Coronary artery (tissue), 2 donors: Measurements from ENCODE around the gene MAD1L1.

ENCODE experiments used
- DNase-seq: peaks from one replicate; pipeline ENCODE4 v3.0.0-alpha.2; 2017; ENCODE audit warnings: low spot score
- H3K27ac ChIP-seq, 2 donors: fragments of 200-600 bp; sonication (generic); one replicate each; pipeline ENCODE4 v1.5.1; 2016 to 2019
- H3K4me3 ChIP-seq: fragments of 200-600 bp; sonication (generic); 2 replicates; pipeline ENCODE4 v1.5.1; 2016; ENCODE audit warnings: mild to moderate bottlenecking, moderate library complexity
- TF ChIP-seq, protein P1 (sequence below): fragments of 200-600 bp; sonication (generic); IDR thresholded peaks from one replicate; pipeline ENCODE4 v1.5.1; 2019; ENCODE audit warnings: antibody characterized with exemption

The MAD1L1 gene

DNA sequence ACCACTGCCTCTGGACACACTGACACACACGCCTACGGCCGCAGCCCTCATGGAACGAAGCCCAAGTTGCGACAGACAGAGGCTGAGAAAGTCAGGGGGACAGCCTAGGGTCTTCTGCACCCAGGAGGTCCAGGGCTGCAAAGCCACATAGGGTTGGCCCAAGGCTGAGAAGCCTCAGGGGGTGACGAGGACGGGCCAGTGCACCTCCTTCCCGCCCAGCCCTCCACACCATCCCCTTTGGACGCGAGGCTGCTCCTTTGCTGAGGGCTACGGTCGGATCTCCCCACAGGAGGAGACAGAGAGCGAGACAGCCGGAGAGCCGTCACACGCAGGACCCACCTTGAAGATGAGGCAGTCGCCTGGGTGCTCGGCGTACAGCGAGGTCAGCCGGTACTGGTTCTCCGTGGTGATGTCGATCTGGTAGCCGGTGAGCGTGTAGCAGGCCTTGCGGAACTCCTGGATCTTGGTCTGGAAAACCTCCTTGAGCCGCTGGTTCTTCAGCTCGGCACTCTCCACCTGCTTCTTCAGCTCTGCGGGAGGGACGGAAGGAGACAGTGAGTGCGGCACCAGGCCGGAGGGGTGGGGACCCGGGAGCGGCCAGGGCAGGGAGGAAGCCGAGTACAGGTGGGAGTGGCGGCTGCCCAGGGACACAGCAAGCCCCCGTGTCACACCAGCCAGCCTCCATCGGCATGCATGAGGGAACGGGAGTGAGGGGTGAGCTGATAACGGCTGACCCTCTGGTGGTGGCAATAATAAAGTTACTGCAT lies 334.7 kb downstream of the MAD1L1 start:
- H3K4me3 ChIP-seq: no peak overlapping the region
- TF ChIP-seq, protein P1, sequence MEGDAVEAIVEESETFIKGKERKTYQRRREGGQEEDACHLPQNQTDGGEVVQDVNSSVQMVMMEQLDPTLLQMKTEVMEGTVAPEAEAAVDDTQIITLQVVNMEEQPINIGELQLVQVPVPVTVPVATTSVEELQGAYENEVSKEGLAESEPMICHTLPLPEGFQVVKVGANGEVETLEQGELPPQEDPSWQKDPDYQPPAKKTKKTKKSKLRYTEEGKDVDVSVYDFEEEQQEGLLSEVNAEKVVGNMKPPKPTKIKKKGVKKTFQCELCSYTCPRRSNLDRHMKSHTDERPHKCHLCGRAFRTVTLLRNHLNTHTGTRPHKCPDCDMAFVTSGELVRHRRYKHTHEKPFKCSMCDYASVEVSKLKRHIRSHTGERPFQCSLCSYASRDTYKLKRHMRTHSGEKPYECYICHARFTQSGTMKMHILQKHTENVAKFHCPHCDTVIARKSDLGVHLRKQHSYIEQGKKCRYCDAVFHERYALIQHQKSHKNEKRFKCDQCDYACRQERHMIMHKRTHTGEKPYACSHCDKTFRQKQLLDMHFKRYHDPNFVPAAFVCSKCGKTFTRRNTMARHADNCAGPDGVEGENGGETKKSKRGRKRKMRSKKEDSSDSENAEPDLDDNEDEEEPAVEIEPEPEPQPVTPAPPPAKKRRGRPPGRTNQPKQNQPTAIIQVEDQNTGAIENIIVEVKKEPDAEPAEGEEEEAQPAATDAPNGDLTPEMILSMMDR: no peak
- no peak overlapping the region for H3K27ac ChIP-seq
- no peak for DNase-seq

DNA sequence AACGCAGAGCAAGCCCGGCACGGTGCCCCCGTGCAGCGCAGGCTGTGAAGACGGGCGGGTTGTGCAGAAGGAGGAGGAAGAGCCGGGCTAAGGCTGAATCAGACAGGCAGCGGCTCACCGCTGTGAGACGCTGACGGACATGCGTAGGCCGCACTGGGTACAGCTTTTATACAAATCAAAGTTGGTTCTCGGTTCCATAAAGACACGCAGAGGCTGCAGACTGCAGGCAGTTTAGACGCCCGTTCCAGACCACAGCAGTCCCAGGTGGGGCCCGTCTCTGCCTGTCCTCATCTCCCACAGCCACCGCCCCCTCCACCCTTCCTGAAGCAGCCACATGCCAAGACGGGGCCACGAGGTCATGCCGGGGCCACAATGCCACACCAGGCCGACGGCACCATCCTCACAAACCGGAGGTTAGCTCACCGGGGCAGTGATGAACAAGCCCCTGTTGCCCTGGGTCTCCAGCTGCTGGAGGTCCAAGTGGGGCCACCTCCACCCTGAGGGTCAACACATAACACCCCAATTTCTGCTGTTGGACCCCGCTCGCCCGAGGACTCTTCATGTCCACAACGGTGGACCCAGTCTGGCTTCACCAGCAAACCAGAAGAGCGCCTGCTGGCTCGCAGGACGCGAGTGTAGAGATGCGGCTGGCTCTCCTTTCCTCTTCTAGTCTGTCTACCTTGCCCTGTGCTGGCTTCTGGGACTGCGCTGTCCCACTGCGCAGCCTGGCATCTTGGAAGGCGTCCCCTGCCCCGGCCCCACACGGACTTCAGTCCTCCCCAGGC lies 335.5 kb downstream of the MAD1L1 start:
- DNase-seq: no peak
- no peak overlapping the region for H3K4me3 ChIP-seq
- no peak overlapping the region for H3K27ac ChIP-seq
- TF ChIP-seq, protein P1: no peak

DNA sequence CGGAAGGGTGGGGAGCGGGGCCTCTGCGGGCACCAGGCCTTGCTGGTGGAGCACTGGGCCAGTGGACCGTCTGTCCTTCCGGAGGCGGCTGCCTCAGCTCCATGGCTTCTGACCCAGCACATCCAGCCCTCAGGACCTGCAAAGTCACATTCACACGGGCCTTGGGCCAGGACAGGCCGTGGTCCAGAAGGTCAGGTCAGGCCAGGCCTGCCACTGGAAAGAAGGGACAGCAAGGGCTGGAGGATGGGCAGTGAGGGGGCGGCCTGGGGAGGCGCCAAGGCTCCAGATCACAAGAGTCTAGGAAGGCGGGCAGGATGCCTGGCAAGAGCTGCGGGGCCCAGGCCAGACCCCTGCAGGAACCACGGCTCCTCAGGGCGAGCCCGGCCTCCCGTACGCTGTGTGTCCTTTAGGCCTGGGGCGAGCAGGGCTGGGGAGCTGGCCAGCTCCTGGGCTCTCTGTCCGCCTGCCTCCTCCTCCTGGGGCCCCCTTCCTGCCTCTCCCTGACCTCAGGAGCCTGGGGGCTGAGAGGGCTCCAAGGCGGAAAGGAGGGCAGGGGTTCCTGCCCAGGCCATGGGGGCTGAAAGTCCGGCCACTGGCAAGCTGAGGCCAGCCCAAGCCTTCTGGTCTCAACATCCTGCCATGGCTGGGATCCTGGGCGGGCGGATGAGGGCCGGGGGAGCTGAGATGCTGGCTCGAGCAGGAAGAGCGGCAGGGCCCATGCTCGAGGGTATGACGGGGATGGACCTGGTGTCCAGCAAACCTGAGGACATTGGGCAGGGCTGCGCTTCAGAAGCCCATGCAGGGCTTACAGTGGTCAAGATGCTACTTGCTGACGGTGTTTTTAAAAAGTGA lies 336.9 kb downstream of the MAD1L1 start:
- Histone ChIP-seq H3K27ac (no peak overlapping the region), H3K4me3 (no peak overlapping the region)
- TF ChIP-seq, protein P1: no peak
- no peak for DNase-seq

DNA sequence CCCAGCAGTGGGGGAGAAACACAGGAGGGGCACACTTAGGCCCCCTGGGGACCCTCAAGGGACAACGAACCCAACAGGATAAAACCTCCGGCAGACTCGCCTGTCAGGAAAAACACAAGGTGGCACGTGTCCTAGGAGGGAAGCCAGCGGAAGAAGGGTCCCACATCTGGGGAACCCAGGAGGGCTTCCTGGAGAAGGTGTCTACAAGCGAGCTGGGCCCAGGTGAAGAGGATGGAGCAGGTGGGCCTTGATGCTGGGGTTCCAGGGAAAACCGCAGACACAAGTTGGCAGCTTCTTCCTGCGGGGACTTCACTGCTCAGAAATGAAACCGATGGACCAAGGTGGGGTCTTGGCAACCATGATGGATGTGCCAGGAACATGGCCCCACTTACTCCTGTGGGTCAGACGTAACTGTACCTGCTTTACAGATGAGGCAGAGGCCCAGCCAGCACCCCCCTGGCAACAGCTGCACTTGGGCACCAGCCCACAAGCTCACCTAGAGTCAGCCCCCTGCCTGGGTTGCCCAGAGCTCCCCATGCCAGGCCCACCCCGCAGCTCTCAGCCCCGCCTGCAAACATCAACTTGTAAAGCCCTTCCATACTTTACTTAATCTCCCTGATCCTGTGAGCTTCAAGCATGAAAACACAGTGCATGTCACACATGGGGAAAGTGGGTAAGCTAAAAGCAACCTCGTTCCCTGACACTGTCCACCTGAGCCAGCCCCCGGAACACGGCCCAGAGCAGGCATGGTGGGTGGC lies 337.7 kb downstream of the MAD1L1 start:
- Histone ChIP-seq H3K27ac (no peak overlapping the region), H3K4me3 (no peak overlapping the region)
- DNase-seq: no peak
- TF ChIP-seq, protein P1: no peak

DNA sequence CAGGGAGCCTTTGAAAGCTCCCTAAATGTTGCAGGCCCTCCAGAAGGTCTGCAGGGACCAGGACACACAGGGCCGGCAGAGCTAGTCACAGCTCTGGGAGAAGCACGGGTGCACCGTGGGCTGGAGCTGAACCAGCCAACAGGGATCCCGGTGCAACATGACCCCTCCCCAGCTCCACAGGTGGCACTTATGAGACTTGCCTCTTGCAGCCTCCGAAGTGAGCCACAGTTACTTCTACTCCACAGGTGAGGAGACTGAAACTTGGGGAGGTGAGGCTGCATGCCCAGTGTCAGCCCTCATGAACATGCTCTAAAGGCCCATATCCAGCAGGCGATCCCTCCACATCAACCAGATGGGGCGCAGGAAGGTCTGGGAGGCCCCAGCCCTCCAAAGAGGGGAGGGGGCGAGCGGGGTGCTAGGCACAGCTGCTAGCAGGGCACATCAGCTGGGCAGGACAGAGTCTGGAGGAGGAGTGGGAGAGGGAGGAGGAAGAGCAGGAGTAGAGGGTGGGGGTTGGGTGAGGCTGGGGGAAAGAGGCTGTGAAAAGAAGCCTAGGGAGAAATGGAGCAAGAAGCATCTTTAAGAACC lies 338.3 kb downstream of the MAD1L1 start:
- TF ChIP-seq, protein P1: no peak
- Histone ChIP-seq H3K27ac (no peak overlapping the region), H3K4me3 (no peak overlapping the region)
- DNase-seq: no peak

DNA sequence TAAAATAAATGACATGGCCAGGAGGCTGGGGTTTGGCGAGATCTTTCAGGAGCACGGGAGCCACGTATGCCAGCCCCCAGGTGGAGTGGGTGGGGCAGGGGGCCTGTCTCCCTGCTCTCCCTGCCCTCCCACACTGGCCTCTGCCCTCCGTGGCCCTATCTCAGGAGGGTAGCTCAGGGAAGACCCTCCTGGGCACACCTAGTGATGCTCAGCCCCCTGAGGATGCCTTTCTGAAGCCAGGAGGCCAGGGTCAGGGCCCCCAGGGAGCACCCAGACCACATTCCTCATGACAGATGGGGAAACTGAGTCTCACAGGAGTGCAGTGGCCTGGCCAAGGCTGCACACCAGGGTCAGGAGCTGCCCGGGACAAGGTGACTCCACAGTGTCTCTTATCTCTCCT lies 339.3 kb downstream of the MAD1L1 start:
- no peak for DNase-seq
- H3K27ac ChIP-seq: no peak overlapping the region
- TF ChIP-seq, protein P1: no peak
- no peak overlapping the region for H3K4me3 ChIP-seq
